ENCODE results near the gene SEPTIN12.
A peak's percentile ranks its signal among the peaks of the same experiment; 100 is the strongest.

SEPTIN12 gene

GRCh38 chr16:4783951-4784336 is 4.2 kb downstream of the SEPTIN12 start:
- DNase-seq (ENCODE audit: low spot score): no peak

DNA sequence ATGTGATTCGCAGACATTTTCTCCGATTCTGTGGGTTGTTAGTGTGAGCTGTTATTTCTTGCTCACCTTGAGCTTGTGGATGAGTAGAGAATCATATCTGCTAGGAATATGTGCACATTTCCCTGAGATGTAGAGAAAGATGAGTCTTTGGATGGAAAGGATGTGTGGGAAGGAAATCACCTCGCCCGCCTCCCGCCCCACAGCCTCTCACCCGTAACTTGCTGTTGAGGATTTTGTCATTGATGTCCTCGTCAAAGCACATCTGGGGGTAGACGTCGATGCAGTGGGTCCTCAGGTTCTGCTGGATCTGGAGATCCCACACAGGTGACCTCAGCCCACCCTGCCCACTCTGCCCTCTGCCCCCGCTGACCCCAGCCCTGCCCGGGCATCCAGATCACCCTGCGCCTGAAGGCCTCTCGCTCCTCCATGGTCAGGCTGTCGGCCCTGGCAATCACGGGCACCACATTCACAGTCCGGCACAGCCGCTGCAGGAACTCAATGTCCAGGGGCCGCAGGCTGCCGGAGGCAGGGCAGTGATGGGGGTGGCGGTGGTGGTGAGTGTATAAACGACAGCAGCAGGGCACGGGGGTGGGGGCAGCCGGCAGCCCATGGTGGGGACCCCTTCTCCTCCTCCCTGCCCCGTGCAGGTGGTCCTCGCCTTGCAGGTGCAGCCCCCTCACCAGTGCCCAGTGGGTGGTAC is 4.7 kb downstream of the SEPTIN12 start:
- DNase-seq (ENCODE audit: low spot score): no peak

GRCh38 chr16:4780235-4780634 is 7.9 kb downstream of the SEPTIN12 start:
- DNase-seq (ENCODE audit: low spot score): no peak

DNA sequence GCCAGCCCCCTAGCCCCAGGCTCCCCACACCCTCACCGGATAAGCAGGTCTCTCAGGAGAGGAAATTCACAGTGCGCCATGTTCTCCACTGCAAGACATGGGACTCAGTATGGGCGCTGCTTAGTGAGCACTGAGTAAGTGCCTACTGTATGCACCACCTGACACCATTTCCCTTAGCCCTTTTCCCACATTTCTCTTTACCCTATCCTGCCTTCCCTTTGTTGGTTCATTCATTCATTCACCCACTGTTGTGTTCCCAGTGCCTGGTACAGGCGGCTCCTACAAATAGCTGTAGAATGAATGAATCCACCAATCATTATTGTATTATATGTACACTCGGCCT is 10.1 kb downstream of the SEPTIN12 start:
- DNase-seq (ENCODE audit: low spot score): no peak

- DNase-seq (ENCODE audit: low spot score): no peak
Observed at GRCh38 chr16:4777339-4778049, 10.7 kb downstream of the SEPTIN12 start.

DNA sequence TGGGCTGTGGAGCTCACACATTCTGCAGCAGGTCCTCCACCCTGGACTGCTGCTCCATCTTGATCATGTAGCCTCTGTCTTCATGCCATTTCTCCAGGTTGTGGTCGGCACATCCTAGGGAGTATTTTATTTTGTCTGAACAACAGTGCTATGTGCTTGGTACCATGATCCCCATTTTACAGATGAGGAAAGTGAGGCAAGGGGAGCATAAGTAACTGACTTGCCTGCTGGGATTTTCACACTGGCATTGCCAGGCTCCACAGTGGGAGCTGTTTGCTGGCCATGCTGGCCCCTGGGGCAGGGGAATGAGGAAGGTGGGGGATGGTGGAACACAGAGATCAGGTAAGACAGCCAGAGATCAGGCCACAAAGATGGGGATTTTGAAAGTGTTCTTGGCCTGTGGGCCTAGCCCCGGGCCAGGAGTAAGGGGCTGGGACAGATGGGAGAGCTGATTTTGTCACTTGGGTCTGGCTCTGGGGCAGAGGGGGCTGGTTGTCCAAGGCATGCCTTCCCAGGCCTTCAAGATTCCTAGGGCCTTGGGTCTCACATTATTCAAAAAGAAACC is 11.9 kb downstream of the SEPTIN12 start:
- DNase-seq (ENCODE audit: low spot score): no peak

DNA sequence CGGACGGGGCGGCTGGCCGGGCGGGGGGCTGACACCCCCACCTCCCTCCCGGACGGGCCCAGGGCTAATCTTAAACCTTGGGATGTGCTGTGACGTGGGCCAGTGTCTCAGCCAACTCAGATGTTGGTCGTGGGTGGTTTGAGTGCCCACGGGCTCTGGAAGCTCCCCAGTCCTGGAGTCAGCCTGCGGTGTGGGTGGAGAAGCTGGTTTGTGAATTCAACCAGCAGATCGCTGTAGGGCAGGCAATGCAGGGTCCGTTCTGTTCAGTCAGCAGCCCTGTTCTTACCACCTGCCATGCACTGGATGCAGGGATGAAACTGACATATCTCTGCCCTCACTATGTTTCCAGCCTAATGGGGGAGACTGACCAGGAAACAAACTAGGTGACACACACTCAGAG is 13.1 kb downstream of the SEPTIN12 start:
- no peak for DNase-seq (ENCODE audit: low spot score)

DNA sequence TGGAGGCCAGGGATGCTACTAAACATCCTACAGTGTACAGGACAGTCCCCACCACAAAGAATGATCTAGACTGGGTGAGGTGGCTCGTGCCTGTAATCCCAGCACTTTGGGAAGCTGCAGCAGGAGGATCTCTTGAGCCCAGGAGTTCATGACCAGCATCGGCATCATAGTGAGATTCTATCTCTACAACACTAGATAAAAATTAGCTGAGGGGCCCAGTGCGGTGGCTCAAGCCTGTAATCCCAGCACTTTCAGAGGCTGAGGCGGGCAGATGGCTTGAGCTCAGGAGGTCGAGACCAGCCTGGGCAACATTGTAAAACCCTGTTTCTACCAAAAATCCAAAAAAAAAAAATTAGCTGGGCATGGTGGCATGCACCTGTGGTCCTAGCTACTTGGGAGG is 15.8 kb downstream of the SEPTIN12 start:
- no peak for DNase-seq (ENCODE audit: low spot score)

DNA sequence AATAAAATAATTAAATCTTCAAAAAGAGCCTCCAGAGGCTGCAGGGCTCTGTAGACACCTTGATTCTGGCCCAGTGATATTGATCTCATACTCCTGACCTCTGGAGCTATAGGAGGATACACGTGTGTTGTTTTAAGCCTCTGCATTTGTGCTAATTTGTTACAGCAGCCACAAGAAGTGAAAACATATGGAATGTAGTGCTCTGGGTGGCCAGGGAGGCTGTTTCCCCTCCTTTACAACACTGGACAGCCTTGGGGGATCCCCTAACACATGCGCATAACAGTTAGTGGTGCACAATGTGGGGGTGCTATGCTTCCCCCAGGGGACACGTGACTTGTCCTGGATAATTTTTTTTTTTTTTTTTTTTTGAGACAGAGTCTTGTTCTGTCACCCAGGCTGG is 16.5 kb downstream of the SEPTIN12 start:
- no peak for DNase-seq (ENCODE audit: low spot score)

GRCh38 chr16:4769306-4769638 is 18.9 kb downstream of the SEPTIN12 start:
- no peak for DNase-seq (ENCODE audit: low spot score)

- peak; percentile 94 for DNase-seq (ENCODE audit: low spot score)
Observed at GRCh38 chr16:4768549-4769305, 19.4 kb downstream of the SEPTIN12 start.

- no peak for DNase-seq (ENCODE audit: low spot score)
Observed at GRCh38 chr16:4767872-4768548, 20.1 kb downstream of the SEPTIN12 start.

GRCh38 chr16:4766875-4767628 is 21.1 kb downstream of the SEPTIN12 start, which contains the start of gene ZNF500:
Gene ZNF500 (minus strand): TSS chr16:4767162. CDS start chr16:4765978, 1,184 bp downstream.
- DNase-seq (ENCODE audit: low spot score): peak; percentile 96

DNA sequence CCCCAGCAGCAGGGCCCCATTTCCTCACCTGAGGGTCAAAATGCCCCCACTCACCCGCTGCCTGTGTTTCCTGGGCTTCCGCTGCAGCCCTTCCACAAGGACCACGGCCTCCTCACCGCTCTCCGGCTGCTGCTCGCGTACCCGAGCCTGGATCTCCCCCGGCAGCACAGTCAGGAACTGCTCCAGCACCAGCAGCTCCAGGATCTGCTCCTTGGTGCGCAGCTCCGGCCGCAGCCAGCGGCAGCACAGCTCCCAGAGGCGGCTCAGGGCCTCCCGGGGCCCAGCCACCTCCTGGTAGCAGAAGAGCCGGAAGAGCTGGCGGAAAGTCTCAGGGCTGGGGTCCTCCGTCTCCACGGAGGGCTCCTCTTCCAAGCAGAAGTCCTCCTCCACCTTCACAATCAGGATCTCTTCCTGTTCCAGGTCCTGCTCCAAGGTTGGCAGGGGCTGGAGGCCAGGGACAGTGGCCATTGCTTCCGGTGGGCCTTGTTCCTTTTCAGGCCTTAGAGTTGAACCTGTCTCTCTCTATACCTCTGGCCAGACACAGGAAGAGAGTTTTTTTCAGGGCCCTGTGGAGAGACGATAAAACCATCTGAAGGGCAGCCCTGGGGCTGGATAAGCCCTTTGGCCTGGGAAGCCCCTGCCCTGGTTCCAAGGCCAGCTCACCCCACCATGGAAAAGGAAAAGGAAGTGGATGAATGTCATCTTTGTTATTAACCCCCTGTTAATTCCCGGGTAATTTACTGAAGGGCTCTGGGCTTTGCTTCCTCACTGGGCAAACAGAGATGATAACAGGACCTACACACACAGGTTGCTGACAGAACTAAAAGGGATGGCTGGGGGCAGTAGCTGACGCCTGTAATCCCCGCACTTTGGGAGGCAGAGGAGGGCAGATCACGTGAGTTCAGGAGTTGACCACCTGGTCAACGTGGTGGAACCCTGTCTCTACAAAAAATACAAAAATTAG is 22.4 kb downstream of the SEPTIN12 start:
- no peak for DNase-seq (ENCODE audit: low spot score)

DNA sequence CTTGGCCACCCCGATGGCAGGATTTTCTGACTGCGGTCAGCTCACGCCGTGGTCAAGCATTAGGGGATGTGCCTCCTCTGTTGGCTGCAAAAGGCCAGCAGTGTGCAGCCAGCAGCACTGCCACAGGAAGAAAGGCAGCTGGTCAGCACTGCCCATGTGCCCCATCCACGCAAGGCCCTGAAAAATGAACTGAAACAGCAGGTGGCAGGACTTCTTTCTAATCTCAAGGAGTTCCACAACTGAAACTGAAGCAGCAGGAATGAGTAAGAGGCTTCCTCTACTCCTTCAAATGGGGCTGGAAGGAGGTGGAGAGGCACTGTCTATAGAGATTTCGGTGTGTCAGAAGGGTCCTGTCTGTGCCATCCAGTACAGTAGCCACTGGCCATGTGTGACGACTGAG is 24.4 kb downstream of the SEPTIN12 start:
- DNase-seq (ENCODE audit: low spot score): peak; percentile 4

DNA sequence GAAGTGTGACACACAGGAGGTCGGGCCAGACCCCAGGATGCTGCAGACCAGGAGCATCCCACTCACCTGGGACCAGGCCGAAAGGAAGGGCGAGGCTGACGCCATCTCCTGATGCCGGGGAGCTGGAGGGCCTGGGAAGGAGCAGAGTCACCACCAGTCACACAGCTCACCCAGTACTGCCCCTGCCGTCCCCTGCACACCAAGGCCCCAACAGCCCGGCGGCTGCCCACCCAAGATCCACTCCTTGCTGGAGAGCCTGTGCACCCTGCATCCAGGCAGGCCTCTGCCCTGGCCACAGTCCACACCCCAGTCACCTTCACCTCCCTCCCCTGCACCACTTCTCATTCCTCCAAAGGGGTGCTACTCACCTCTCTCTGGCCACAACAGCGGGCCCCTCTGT is 25.9 kb downstream of the SEPTIN12 start:
- DNase-seq (ENCODE audit: low spot score): no peak

- DNase-seq (ENCODE audit: low spot score): peak; percentile 9
Observed at GRCh38 chr16:4760221-4760910, 27.8 kb downstream of the SEPTIN12 start.

DNA sequence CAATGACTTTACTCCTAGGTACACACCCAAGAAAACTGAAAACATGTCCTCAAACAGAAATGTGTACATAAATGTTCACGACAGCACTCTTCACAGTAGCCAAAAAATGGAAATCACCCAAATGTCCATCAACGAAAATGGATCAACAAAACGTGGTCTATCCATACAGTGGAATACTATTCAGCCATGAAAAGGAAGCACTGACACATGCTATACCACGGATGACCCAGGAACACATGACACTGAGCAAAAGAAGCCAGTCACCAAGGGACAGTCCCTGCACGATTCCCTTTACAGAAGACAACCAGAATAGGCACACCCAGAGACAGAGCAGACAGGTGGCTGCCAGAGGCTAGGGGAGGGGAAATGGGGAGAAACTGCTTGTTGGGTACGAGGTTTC is 32.5 kb downstream of the SEPTIN12 start:
- peak; percentile 3 for DNase-seq (ENCODE audit: low spot score)

- no peak for DNase-seq (ENCODE audit: low spot score)
Observed at GRCh38 chr16:4754865-4755264, 33.3 kb downstream of the SEPTIN12 start.

GRCh38 chr16:4753227-4753626 is 34.9 kb downstream of the SEPTIN12 start:
- DNase-seq (ENCODE audit: low spot score): no peak
